OCI-LY7 (cell line): ENCODE measurements around the gene THOP1. TPM values are rescaled to one million over a fixed set of nuclear protein-coding genes. Genes with fewer than 3 reads are reported as not detected.

Source experiments
- BruUV-seq: library from RNA; stranded (reverse); fragments of 400-500 nt; replicated peaks from 2 replicates; lab custom pipeline; 2021; lab: Mats Ljungman, UMichigan
- CTCF ChIA-PET: fragments of 300-600 bp; sonication (Branson Sonifier 250); formaldehyde crosslinking; loops from one replicate; lab custom pipeline; 2022; ENCODE audit warnings: antibody characterized with exemption; ENCODE audit not compliant: unreplicated experiment; lab: Charles Lee
- POLR2A ChIA-PET: fragments of 300-600 bp; sonication (Branson Sonifier 250); formaldehyde crosslinking; loops from one replicate; lab custom pipeline; 2022; ENCODE audit warnings: antibody characterized with exemption; lab: Charles Lee
- DNase-seq: peaks from one replicate; pipeline ENCODE4 v3.0.0-alpha.2; 2015; ENCODE audit warnings: low spot score
- H2AFZ ChIP-seq: fragments of 200-600 bp; sonication (generic), shearing (Covaris generic); 2 replicates; pipeline ENCODE4 v1.6.1; 2014; ENCODE audit warnings: mild to moderate bottlenecking, antibody characterized with exemption, low read length, moderate library complexity
- H3K27ac ChIP-seq: fragments of 200-600 bp; sonication (generic); 2 replicates; pipeline ENCODE4 v1.5.1; 2014; ENCODE audit warnings: mixed run types, low read depth, mild to moderate bottlenecking, moderate library complexity, low read length, inconsistent platforms; ENCODE audit not compliant: poor library complexity, severe bottlenecking
- H3K36me3 ChIP-seq: fragments of 200-600 bp; sonication (generic); 2 replicates; pipeline ENCODE4 v1.6.1; 2014; ENCODE audit warnings: mild to moderate bottlenecking, antibody characterized with exemption, low read length, moderate library complexity, mixed read lengths; ENCODE audit not compliant: insufficient read depth
- H3K4me1 ChIP-seq: fragments of 200-600 bp; sonication (generic); 2 replicates; pipeline ENCODE4 v1.5.1; 2014; ENCODE audit warnings: mild to moderate bottlenecking, low read length; ENCODE audit not compliant: insufficient read depth, poor library complexity, severe bottlenecking
- H3K4me2 ChIP-seq: fragments of 200-600 bp; sonication (generic); 2 replicates; pipeline ENCODE4 v1.6.1; 2014; ENCODE audit warnings: mild to moderate bottlenecking, low read length
- H3K4me3 ChIP-seq: fragments of 200-600 bp; sonication (generic); 2 replicates; pipeline ENCODE4 v1.5.1; 2014; ENCODE audit warnings: mild to moderate bottlenecking, low read depth, low read length; ENCODE audit not compliant: poor library complexity, severe bottlenecking
- H3K79me2 ChIP-seq: fragments of 200-600 bp; sonication (generic); 2 replicates; pipeline ENCODE4 v1.6.1; 2016; ENCODE audit warnings: low read depth, mild to moderate bottlenecking, low read length, moderate library complexity, mixed read lengths; ENCODE audit not compliant: insufficient read depth
- H3K9me2 ChIP-seq: fragments of 200-600 bp; sonication (generic); 2 replicates; pipeline ENCODE4 v1.6.1; 2016; ENCODE audit warnings: mild to moderate bottlenecking, low read length, mixed read lengths; ENCODE audit not compliant: insufficient read depth
- H3K9me3 ChIP-seq: fragments of 200-600 bp; sonication (generic); 2 replicates; pipeline ENCODE4 v1.6.1; 2014; ENCODE audit warnings: mild to moderate bottlenecking, mixed run types, low read length, mixed read lengths
- H4K20me1 ChIP-seq: fragments of 200-600 bp; sonication (generic); 2 replicates; pipeline ENCODE4 v1.6.1; 2014; ENCODE audit warnings: mild to moderate bottlenecking, antibody characterized with exemption, low read length, moderate library complexity, mixed read lengths; ENCODE audit not compliant: insufficient read depth
- EZH2phosphoT487 ChIP-seq: fragments of 200-600 bp; sonication (generic); IDR thresholded peaks from 2 replicates; pipeline ENCODE4 v1.6.1; 2018; ENCODE audit warnings: low read depth, borderline replicate concordance, mild to moderate bottlenecking, mixed run types, antibody characterized with exemption, low read length, moderate library complexity, mixed read lengths
- intact Hi-C: fragments of 100-400 bp; cut with micrococcal nuclease; formaldehyde crosslinking; loops from one replicate; pipeline ENCODE4 v1.10.0; 2022; ENCODE audit not compliant: unreplicated experiment
- total RNA-seq, 2 experiments: library from RNA; depleted of rRNA in 1 of 2; stranded (reverse); fragments of >200 nt in 1 of 2; shearing (Covaris generic) in 1 of 2; gene quantifications; 2 replicates each; pipeline ENCODE4 v1.2.3, GENCODE V29; 2014 to 2022
- TF ChIP-seq, protein P1 (sequence below): fragments of 200-600 bp; sonication (generic); conservative IDR thresholded peaks from 2 replicates; pipeline ENCODE4 v1.5.1; 2014; ENCODE audit warnings: mild to moderate bottlenecking, antibody characterized with exemption, low read length, moderate library complexity, mixed read lengths

THOP1 gene
- total RNA-seq, 2 experiments from 2014 or later, result 170 to 191 TPM

DNA sequence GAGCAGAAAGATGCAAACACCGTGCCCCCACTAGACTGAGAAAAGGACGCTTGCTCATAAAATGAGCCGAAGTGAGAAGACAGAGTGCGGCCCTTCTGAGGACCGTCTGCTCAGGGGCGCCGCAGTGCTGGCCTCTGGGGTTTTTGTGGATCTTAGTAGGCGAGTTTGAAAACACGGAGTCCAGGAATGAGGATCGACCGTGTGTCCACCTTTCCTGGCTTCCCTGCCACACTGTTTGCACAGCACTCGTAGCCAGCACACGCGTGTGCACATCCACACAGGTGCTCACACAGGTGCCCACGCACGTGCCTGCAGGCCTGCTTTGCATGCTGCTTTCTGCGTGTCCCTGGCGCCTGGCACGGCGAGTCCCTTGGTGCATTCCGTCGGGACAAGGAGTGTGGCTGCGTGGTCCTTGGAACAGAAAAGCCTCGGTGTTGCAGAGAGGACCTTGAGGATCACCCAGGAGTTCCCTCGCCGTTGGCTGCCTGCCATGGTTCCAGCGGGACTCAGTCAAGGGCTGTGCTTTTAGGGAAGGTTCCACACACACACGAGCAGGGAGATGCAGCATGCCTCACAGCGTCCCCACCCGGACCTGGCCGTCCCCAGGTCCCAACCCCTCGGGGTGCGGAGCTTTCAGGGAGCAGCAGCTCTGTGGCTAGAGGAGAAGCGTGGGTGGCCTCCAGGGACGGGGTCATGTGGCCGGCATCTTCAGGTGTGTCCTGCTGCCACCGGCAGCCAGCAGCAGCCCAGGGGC, 24.3 kb downstream of the THOP1 start:
- H3K9me3 ChIP-seq, result no peaks in the 10 kb centered on the region

DNA sequence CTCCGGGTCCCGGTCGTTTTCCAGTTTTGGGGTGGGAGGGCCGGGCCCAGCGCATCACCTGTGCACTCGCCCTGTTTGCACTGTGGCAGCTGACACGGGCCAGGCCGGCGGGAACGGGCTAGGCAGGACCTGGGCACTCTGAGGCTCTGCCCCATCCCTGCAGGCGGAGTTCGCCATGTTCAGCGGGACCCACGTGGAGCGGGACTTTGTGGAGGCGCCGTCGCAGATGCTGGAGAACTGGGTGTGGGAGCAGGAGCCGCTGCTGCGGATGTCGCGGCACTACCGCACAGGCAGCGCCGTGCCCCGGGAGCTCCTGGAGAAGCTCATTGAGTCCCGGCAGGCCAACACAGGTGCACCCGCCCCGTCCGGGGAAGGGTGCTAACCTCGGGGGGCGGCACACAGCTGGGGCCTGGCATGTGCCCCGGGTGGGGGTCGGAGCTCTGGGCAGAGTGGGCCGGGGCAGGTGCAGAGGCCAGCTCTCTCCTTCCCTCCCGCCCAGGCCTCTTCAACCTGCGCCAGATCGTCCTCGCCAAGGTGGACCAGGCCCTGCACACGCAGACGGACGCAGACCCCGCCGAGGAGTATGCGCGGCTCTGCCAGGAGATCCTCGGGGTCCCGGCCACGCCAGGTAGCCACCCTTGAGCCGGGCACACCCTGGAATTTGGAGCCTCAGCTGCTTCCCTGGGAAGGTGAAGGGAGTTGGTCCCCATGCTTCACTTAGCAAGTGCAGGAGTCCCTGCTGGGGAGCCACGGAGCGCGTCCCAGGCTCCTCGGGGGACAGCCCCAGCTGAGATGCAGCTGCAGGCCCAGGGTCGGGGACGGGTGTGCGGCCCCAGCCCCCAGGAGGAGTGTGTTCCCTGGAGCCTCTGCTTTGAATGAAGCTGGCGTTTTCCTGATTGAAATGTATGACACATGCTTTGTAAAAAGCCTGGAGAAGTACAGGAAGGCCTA, 25.1 kb downstream of the THOP1 start:
- Histone ChIP-seq H3K27ac (no peak overlapping the region), H3K4me2 (no peak overlapping the region), H3K4me1 (no peaks in the 10 kb centered on the region), H4K20me1 (no peaks in the 10 kb centered on the region), H3K9me2 (no peaks in the 10 kb centered on the region), H3K9me3 (no peaks in the 10 kb centered on the region), H3K36me3 (peaks cover 93% of the 10 kb centered on the region), H3K4me3 (no peak overlapping the region), H2AFZ (no peak overlapping the region), H3K79me2 (no peaks in the 10 kb centered on the region)
- POLR2A ChIA-PET, result no interaction called here
- BruUV-seq, result no TSS peak
- DNase-seq, result no peak
- CTCF ChIA-PET, result no interaction called here
- intact Hi-C loops, result no loop called here
- TF ChIP-seq, protein P1, sequence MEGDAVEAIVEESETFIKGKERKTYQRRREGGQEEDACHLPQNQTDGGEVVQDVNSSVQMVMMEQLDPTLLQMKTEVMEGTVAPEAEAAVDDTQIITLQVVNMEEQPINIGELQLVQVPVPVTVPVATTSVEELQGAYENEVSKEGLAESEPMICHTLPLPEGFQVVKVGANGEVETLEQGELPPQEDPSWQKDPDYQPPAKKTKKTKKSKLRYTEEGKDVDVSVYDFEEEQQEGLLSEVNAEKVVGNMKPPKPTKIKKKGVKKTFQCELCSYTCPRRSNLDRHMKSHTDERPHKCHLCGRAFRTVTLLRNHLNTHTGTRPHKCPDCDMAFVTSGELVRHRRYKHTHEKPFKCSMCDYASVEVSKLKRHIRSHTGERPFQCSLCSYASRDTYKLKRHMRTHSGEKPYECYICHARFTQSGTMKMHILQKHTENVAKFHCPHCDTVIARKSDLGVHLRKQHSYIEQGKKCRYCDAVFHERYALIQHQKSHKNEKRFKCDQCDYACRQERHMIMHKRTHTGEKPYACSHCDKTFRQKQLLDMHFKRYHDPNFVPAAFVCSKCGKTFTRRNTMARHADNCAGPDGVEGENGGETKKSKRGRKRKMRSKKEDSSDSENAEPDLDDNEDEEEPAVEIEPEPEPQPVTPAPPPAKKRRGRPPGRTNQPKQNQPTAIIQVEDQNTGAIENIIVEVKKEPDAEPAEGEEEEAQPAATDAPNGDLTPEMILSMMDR, result no peak
- TF ChIP-seq EZH2phosphoT487, result no peak

More for the DNA sequence above, 24.3 kb downstream of the THOP1 start:
- CTCF ChIA-PET, result no interaction called here
- Histone ChIP-seq H3K4me3 (no peak overlapping the region), H3K27ac (no peak overlapping the region), H3K4me1 (no peaks in the 10 kb centered on the region), H3K4me2 (no peak overlapping the region), H3K36me3 (peaks cover 95% of the 10 kb centered on the region), H2AFZ (no peak overlapping the region), H3K79me2 (no peaks in the 10 kb centered on the region), H4K20me1 (no peaks in the 10 kb centered on the region), H3K9me2 (no peaks in the 10 kb centered on the region)
- intact Hi-C loops, result no loop called here
- no peak for DNase-seq
- TF ChIP-seq, protein P1, result no peak
- no peak for TF ChIP-seq EZH2phosphoT487
- TSS peak; percentile 41 for BruUV-seq
- POLR2A ChIA-PET, result no interaction called here
